GM19043 (cell line): ENCODE results near the gene GRAMD4.

Source experiments
- ATAC-seq: cut with Tn5 transposase; IDR thresholded peaks from one replicate; pipeline ENCODE4 v1.9.1; 2021; ENCODE audit warnings: low read depth; ENCODE audit not compliant: unreplicated experiment

Gene GRAMD4

DNA sequence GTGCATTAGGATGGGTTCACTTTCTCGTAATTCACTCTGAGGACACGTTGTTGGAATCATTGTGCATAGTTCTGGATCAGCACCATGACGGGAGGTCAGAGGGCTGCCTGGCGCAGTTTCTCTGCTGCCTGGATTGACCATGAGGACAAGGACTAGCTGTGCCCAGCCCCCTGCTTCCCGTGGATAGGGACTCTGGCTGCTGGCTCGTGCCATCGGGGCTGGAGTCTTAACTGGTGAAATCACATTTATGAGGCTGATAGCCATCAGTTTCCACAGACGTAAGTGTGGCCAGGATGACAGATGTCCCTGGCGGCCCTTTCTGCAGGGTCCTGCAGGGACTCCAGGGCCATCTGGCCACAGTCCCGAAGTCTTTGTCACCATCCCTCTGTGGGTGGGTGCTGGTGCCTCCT, 24.1 kb upstream of the GRAMD4 start:
- no peak for ATAC-seq

DNA sequence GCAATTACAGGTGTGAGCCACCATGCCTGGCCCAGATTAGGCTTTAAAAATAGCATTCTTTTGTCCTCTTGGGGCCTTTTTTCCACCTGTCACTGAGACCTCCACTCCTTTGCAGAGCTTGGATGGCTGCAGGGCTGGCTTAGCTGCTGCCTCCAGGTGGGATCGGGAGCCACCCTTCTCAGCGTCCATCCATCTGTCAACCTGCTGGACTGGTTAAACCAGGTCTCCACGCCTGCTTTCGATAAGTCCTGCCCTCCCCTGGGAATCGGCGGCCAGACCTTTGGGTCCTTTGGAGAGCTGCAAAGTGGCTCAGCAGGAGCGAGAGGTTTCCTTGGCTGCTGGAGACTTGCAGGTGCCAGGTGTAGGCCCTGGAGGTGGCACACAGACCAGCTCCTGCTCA, 23.4 kb upstream of the GRAMD4 start:
- ATAC-seq: no peak

DNA sequence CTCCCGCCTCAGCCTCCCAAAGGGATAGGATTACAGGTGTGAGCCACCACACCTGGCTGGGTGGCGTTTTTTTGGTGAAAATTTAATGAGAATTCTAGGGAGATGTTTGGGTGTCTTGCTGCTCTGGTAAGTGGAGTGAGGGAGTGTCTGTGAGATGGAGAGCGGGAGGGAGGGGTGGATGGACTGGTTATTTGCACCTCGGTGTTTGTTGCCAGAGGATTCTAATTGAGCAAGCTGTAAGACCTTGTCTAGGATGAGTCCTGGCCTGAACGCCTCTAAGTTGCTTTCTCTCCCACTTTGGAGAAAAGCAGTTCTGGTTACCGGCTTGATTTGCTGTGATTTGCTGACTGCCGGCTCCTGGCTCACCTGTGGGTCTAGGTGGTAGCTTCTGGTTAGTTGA, 22.0 kb upstream of the GRAMD4 start:
- ATAC-seq: no peak

DNA sequence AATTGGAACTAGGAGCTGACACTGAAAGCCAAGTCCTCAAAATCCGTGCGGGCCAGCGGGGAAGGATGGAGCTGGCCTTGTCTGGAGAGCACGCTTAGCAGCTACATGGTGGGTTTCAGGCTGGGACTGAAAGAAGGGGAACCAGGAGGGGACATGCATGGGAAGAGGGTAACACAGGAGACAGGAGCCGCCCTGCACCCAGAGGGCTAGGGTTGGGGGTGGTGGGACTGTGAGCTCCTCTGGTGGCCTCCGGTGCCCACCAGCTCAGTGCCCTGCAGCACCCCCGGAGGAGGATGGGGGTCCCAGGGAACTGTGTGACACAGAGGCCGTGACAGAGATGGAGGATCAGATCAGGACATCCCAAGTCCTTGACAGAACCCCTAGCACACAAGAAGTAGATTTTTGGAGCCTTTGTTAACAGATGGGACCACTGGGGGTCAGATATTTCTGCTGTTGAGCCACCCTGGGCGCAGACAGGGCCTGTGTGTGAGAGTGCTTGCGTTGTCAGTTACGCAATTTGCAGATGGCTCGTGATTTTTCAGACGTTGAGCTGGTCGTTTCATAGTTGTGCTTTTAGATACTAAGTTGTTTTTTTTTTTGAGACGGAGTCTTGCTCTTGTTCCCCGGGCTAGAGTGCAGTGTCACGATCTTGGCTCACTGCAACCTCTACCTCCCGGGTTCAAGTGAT, 21.3 kb upstream of the GRAMD4 start:
- no peak for ATAC-seq

DNA sequence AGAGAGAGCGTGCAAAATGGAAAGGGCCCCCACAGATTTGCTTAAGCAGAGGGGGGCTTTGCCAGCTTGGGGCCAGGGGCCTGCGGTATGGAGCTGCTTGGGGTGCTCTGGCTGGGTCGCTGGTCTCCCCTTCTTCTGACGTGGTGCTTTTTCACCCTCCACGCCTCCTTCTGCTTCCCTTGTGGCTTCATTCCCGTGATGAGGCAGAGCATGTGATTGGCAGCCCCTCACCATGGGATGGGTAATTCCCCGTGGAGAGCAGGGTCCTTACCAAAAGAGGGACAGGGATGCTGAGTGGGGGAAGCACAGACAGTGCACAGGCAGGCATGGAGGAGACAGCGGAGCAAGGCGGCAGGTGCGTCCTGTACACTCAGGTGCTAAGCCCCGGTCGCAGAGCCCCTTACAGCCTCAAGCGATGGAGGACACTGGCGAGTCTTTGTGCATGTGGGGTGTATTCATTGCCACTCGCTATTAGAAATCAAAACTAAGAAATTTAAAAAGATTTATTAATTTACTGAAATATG, 19.9 kb upstream of the GRAMD4 start:
- ATAC-seq: no peak

DNA sequence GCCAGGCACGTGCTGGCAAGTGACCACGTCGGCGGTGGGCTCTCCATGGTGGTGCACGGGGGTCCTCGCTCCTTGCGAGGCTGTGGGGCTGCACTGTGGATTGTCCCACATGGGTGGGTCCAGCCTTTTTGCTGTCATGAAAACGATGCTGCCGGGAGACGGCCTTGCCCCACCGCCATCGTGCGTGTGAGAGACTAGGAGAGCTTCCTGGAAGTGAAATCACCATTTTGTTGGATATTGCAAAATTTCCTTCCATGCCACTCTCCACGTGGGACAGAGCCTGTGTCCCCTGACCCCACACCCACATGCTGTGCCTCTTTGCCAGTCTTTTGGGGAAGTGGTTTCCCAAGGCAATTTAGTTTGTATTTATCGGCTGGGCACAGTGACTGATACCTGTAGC, 18.2 kb upstream of the GRAMD4 start:
- ATAC-seq: no peak

DNA sequence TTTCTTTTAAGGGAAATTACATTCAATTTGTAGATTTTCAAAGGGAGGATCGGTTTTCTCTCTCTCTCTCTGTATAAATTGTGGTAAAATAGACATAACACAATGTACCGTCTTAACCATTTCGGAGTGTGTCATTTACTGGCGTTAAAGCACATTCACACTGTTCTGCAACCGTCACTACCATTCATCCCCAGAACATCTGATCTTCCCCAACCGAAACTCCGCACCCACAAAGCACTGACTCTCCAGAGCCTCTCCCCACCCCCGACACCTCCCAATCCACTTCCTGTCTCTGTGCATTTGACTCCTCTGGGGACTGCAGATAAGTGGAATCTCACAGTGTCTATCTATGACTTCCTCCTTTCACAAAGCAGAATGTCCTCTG, 15.9 kb upstream of the GRAMD4 start:
- ATAC-seq: no peak

DNA sequence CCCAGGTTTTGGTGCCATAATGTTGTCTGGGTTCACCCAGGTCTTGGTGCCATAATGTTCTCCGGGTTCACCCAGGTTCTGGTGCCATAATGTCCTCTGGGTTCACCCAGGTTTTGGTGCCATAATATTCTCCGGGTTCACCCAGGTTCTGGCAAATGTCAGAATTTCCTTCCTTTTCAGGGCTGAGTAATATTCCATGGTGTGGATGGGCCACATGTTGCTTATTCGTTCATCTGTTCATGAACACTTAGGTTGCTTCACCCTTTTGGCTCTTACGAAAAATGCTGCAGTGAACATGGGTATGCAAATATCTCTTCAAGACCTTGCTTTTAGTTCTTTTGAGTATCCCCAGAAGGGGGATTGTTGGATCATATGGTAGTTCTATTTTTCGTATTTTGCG, 15.1 kb upstream of the GRAMD4 start:
- no peak for ATAC-seq

DNA sequence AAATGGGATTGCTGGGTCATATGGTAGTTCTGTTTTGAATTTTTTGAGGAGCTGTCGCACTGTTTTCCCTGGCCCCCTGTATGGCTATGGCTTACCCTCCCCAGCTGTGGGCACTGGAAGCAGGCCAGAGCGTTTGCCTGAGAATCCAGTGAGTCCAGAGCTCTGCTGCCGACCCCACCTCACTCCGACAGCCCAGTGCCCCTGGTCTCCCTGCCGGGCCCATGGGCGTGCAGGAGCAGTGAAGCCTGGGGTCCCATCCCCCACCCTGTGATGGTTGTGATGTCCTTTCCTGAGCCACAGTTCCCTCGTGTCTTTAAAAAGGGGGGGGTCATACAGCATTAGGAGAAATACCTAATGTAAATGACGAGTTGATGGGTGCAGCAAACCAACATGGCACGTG, 13.3 kb upstream of the GRAMD4 start:
- no peak for ATAC-seq

DNA sequence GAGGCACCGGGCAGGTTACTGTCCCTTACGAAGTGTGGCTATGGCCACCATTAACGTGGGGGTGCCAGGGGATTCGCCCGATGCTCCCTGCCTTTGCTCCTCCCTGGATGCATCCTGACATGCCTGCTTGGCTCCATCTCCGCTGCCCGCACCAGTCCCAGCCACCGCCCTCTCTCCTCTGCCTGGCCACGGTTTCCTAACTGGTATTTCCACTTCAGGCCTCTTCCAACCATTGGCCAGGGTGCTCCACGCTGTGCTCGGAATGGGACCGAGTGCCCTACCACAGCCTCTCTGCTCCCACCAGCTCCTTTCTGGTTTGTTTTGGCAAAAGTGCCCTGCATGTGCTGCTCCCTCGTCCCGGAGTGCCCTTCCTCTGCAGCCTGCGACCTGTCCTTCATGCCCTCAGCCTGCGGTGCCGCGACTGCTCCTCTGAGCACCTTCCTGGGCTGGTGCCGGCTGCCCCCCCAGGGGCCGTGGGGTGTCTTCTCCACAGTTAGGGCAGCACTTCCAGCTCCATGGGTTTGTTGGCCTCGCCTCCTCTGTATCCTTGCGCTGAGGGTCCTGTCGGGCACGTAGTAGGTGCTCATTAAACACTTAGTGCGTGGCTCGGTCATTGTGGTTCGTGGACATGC, 12.6 kb upstream of the GRAMD4 start:
- no peak for ATAC-seq

DNA sequence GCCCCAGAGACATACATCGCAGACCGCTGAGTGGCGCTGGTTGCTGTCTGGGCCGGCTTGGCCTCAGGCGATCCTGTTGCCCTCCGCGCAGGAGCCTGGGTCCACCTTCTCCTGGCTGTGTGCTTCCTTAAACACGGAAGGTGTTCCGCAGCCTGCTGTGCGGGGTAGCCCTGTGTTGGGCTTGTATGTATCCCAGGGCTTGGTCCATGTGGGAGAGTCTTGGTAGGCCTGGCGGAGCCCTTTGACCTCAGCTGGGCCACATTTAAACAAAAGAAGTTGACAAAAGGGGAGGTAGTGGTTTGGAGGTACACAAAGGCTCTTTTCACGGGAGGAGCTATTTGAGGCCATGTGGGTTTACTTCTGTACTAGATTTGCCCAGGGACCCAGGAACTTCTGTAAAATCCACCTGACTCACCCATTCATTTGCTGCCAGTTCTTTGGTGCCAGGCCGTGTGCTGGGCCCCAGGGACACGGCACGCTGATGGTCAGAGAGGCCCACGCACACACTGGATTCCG, 11.0 kb upstream of the GRAMD4 start:
- ATAC-seq: no peak

DNA sequence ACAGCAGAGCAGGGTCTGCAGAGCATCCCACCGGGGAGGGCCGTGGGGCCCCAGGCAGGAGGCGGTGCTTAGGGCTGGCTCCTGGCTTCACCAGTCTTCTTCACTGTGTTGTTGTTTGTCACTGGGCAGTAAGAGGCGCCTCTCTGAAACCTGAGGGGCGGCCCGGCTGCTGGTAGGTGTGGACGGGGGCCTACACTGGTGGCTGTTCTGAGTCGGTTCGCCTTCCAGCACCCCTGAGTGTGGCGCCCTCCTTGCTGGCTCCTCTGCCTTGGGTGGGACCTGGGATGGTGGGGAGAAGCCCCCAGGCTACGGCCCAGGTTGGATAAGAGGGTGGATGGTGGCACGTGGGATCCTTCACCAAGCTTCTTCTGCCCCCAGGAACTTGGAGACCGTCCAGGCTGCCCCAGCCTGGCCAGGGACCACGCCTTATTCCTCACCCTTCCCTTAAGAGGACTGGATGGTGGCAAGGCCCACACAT, 10.4 kb upstream of the GRAMD4 start:
- no peak for ATAC-seq

DNA sequence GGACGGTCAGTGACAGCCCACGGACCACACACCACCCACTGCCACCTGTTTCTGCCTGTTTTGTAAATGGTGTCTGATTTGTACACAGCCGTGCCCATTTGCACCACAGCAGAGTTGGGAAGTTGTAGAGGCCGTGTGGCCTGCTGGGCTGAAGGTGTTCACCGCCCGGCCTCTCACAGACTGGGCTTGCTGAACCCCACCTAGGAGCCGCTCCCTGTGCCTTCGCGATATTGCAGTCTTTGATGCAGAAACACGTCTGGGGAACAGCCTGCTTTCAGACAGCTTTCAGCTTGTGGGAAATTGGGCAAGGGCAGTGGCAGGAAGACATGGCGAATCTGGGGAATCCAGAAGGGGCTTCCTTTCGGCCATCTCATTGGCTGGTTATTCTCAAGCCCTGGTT, 9.8 kb upstream of the GRAMD4 start:
- ATAC-seq: no peak

DNA sequence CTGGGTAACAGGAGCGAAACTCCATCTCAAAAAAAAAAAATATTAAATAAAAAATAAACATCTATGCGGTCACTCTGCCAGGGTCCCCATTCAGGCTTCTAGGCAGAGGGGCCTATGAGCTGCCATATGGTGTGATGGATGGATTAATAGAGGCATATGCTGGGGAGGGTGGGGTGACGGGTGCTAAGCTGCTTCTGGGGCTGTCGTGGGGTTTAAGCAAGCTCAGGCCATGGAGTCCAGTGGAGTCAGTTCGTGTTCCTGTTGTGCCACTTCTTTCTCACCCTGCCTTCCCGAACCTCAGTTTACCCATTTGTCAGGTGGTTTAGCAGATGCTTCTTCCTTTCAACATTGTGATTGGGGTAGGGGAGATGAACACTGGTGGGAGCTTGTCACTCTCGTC, 9.0 kb upstream of the GRAMD4 start:
- no peak for ATAC-seq

DNA sequence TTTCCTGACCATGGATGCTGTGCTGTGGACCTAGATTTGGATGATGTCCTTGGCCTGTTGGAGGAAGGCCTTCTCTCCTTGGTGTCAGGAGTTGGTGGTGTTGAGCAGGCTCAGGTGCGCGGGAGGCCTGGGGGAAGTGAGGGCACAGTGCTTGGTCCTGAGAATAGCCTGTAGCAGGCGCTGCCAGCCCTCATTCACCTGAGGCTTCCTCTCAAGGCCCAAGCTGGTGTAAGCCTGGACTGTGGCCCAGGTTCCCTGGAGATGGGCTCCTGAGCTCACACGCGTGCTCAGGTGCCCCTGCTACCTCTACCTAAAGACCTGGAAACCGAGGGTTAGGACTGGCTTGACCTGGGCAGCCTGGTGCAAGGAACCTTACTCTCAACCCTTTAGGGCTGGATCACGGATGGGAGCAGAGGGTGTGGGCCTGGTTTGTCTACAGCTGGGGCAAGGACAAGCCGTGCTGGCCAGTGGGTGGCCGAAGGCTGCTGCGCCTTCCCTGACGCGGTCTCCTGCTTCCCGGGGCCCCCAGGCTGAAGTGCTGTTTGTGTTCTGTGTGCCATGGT, 7.8 kb upstream of the GRAMD4 start:
- ATAC-seq: no peak

DNA sequence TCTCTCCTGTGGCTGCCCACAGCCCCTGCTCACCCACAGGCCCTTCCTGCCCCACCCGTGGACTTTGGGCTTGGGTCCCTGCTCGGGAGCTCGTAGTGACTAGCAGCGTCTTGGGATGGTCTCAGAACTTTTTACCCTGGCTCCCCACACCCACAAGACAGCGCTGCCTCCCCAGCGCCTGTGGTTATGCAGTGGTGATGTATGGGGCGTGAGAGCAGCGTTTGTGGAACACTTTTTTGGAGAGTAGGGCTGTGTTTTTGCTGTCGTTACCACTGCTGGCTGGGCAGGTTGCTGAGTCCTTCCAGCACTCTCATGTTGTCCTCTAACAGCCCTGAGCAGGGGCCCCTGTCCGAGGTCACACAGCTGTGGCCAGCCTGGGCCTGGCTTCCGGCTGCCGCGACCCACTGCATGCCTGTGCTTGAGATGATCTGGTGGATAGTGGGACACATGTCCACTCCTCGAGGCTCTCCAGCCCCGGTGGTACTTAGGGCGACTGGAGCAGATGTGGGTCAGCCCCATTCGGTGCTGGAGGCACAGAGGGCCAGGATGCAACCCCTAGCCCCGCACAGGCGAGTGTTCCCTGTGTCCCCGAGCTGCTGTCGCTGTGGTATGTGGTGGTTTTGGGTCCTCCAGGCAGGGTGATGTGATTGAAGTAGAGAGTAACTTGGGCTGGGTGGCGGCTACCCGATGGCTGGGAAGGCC, 7.1 kb upstream of the GRAMD4 start:
- no peak for ATAC-seq

DNA sequence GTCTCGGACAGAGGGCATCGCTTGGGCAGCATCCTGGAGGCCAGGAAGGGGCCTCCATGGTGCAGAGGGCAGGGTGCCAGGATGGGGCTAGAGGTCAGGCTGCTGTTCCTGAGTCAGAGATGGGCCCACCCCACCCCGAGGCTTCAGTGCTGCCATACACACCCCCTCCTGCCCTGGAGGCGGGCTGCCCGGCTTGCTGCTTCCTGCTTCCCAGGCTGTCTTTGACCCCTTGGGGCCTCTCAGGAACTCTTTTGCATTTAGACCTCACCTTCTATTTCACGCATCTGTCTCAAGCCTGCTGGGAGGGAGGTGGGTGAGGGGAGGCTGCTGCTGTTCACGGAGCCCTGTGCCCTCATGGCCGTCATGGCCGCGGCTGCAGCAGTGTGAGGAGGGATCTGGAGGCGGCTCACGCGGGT, 6.6 kb upstream of the GRAMD4 start:
- no peak for ATAC-seq

DNA sequence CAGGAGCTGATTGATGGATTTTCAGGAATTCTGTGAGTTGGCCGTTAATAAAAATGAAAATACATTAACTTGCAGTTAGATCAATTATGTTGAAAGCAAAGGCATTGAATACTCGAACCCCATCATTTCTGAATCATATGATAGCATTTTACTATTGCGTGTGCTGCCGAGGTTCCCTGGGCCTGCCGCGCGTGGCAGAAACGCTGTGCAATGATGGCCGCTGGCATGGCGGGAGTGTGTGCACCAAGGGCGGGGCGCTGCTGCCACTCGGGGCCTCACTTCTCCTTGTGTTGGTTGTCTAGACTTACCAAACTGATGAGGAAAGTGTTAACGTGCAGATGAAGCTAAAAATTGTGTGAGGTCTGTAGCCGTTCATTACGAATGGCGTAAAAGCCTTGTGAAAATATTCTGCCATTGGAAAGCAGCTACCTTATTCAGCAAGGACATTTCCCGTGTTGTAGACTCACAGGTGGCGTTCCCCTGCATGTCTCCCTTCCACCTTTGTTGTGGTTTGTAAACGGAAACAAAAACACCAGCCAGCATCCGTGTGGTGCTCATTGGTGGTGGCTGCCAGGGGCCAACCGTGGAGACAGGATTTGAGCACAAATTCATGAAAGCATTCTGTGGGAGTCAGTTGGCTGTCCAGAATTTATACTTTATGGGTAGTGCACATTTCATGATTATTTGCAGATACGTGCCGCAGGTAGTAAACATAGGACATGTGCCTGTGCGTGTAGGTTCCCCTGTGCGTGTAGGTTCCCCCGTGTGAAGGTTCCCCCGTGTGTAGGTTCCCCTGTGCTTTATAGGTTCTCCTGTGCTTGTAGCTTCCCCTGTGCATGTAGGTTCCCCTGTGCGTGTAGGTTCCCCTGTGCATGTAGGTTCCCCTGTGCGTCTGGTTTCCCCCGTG, 5.9 kb upstream of the GRAMD4 start:
- no peak for ATAC-seq

DNA sequence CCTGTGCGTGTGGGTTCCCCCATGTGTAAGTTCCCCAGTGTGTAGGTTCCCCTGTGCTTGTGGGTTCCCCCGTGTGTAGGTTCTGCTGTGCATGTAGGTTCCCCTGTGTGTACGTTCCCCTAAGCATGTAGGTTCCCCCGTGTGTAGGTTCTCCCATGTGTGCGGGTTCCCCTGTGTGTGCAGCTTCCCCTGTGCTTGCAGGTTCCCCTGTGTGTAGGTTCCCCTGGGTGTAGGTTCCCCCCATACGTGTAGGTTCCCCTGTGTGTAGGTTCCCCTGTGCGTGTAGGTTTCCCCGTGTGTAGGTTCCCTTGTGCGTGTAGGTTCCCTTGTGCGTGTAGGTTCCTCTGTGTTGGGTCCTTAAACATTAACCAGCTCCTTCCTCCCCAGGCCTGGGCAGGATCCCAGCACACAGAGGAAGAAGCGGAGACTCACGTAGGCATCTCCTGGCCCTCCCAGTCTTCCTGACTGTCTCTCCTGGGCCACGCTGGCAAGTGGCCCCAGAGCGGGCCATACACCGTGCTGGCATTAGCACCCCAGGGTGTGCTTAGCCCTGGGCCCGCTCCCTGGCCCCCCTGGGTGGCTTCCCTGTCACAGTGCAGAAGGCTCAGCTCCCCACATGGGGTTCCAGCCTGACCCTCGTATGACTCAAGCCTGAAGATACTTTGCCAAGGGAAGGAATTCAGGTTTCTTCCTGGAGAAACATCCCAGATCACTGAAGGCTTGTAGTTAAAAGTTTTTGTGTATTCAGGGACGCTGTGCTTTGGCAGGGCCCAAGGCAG, 2.8 kb upstream of the GRAMD4 start:
- ATAC-seq: no peak
